DND-41 (cell line): ENCODE data around the gene RBMS3.

ENCODE experiments used
- EZH2 ChIP-seq: IDR thresholded peaks from 3 replicates; pipeline ENCODE4 v1.6.1; 2012; ENCODE audit warnings: borderline replicate concordance, low read depth, mild to moderate bottlenecking, moderate library complexity, low read length, inconsistent platforms; ENCODE audit not compliant: severe bottlenecking
- TF ChIP-seq, protein P1 (sequence below): IDR thresholded peaks from 2 replicates; pipeline ENCODE4 v1.5.1; 2012; ENCODE audit warnings: borderline replicate concordance, low read length, moderate library complexity, mild to moderate bottlenecking; ENCODE audit not compliant: poor library complexity, severe bottlenecking; ENCODE audit errors: extremely low read depth

DNA sequence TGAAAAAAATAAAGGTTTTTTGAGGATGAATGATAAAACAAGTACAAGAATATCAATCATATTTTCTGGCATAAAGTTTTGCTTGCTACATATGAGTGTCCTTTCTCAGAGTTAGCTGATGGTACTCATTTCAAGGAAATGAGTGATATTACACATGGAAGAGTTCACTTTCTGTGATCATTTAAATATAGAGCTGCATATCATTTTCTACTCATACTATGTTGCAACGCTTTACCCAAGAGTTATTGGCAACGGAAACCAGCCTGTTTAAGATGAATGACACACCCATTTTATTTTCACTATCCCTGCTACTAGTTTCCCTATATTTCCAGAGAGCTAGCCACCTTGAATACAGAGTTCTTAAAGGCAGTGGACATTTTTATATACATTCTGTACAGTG is 35.4 kb upstream of the RBMS3 start:
- TF ChIP-seq, protein P1, sequence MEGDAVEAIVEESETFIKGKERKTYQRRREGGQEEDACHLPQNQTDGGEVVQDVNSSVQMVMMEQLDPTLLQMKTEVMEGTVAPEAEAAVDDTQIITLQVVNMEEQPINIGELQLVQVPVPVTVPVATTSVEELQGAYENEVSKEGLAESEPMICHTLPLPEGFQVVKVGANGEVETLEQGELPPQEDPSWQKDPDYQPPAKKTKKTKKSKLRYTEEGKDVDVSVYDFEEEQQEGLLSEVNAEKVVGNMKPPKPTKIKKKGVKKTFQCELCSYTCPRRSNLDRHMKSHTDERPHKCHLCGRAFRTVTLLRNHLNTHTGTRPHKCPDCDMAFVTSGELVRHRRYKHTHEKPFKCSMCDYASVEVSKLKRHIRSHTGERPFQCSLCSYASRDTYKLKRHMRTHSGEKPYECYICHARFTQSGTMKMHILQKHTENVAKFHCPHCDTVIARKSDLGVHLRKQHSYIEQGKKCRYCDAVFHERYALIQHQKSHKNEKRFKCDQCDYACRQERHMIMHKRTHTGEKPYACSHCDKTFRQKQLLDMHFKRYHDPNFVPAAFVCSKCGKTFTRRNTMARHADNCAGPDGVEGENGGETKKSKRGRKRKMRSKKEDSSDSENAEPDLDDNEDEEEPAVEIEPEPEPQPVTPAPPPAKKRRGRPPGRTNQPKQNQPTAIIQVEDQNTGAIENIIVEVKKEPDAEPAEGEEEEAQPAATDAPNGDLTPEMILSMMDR: no peak
- no peak for TF ChIP-seq EZH2
